ENCODE measurements around the gene MLKL.

DNA sequence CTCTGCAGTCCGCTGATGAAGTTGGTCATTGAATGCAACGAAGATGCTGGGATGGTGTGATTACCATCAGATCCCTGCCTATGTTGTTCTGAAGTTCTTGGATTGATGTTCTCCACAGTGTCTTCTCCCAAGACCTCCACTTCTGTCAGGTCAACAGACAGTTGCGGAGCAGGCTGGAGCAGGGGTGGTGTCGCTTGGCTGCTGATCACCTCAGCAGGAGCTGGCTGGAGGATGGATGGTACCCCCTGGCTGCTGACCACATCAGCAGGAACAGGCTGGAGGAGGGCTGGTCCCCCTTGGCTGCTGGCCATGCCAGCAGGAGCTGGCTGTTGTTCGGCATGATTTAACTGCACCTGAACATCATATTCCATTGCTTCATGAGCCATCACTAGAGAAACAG is 39.6 kb downstream of the MLKL start:
- TF ChIP-seq, protein P1, sequence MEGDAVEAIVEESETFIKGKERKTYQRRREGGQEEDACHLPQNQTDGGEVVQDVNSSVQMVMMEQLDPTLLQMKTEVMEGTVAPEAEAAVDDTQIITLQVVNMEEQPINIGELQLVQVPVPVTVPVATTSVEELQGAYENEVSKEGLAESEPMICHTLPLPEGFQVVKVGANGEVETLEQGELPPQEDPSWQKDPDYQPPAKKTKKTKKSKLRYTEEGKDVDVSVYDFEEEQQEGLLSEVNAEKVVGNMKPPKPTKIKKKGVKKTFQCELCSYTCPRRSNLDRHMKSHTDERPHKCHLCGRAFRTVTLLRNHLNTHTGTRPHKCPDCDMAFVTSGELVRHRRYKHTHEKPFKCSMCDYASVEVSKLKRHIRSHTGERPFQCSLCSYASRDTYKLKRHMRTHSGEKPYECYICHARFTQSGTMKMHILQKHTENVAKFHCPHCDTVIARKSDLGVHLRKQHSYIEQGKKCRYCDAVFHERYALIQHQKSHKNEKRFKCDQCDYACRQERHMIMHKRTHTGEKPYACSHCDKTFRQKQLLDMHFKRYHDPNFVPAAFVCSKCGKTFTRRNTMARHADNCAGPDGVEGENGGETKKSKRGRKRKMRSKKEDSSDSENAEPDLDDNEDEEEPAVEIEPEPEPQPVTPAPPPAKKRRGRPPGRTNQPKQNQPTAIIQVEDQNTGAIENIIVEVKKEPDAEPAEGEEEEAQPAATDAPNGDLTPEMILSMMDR (IDR thresholded peaks at IDR 0.05; ENCODE audit: low read length): no peak
- TF ChIP-seq EZH2 (IDR thresholded peaks at IDR 0.05; ENCODE audit: borderline replicate concordance, low read length): no peak

Measured in OCI-LY1 (cell line).